GM18873 (cell line): ENCODE data around the gene STON2.

Experiments
- ATAC-seq: cut with Tn5 transposase; IDR thresholded peaks from one replicate; pipeline ENCODE4 v1.9.1; 2021; ENCODE audit warnings: mild to moderate bottlenecking, moderate library complexity, moderate number of reproducible peaks; ENCODE audit not compliant: unreplicated experiment, low FRiP score

Gene STON2

GRCh38 chr14:81418057-81418790 lies 18.1 kb upstream of the STON2 start:
- ATAC-seq, result no peak

- ATAC-seq, result no peak
Measured at GRCh38 chr14:81416981-81417380, 16.9 kb upstream of the STON2 start.

- ATAC-seq, result no peak
Measured at GRCh38 chr14:81416194-81416952, 16.2 kb upstream of the STON2 start.

- no peak for ATAC-seq
Measured at GRCh38 chr14:81415781-81416180, 15.7 kb upstream of the STON2 start.

GRCh38 chr14:81414123-81414522 lies 14.0 kb upstream of the STON2 start:
- no peak for ATAC-seq

- ATAC-seq, result no peak
Measured at GRCh38 chr14:81412779-81413178, 12.7 kb upstream of the STON2 start.

- ATAC-seq, result no peak
Measured at GRCh38 chr14:81408595-81408994, 8.5 kb upstream of the STON2 start.

GRCh38 chr14:81406863-81407262 lies 6.7 kb upstream of the STON2 start:
- ATAC-seq, result no peak

GRCh38 chr14:81402123-81402495 lies 2.0 kb upstream of the STON2 start:
- ATAC-seq, result no peak

- ATAC-seq, result no peak
Measured at GRCh38 chr14:81401420-81402122, 1.4 kb upstream of the STON2 start.

GRCh38 chr14:81400852-81401251 lies 728 bp upstream of the STON2 start:
- no peak for ATAC-seq

GRCh38 chr14:81398196-81398891 lies 1.8 kb downstream of the STON2 start:
- ATAC-seq, result no peak

- ATAC-seq, result no peak
Measured at GRCh38 chr14:81396113-81396512, 4.0 kb downstream of the STON2 start.

- ATAC-seq, result no peak
Measured at GRCh38 chr14:81394739-81395138, 5.4 kb downstream of the STON2 start.

GRCh38 chr14:81392976-81393643 lies 7.0 kb downstream of the STON2 start:
- ATAC-seq, result no peak

GRCh38 chr14:81392052-81392451 lies 8.1 kb downstream of the STON2 start:
- ATAC-seq, result no peak

- no peak for ATAC-seq
Measured at GRCh38 chr14:81390696-81391095, 9.4 kb downstream of the STON2 start.

GRCh38 chr14:81388336-81388735 lies 11.8 kb downstream of the STON2 start:
- no peak for ATAC-seq

- no peak for ATAC-seq
Measured at GRCh38 chr14:81386290-81386745, 13.8 kb downstream of the STON2 start.

GRCh38 chr14:81385886-81386285 lies 14.2 kb downstream of the STON2 start:
- ATAC-seq, result no peak
